ENCODE measurements around the gene BCL2L13.
A peak's percentile ranks its signal among the peaks of the same experiment; 100 is the strongest.
"Not testable (repeated sequence)": the region's sequence is repeated elsewhere in the genome, so short reads cannot be mapped to it uniquely, and the experiment has no call there.

The BCL2L13 gene

DNA sequence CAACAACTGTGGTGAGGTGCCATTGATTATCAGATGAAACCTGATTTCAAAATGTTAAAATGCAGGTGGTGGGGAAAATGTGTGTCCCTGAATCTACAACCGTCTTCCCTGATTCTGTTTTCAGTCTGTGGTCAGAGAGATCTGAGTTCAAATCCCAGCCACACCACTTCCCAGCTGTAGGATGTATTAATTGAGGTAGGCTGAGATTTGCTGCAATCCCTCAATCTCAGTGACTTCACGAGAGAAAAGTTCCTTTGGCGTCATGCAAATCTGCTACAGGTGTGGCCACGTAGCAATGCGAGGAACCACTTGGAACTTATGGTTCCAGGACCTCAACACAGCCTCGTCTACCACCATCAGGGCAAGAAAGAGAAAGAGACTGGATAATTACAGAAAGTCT is 56.2 kb downstream of the BCL2L13 start:
- DNase-seq: no peak

DNA sequence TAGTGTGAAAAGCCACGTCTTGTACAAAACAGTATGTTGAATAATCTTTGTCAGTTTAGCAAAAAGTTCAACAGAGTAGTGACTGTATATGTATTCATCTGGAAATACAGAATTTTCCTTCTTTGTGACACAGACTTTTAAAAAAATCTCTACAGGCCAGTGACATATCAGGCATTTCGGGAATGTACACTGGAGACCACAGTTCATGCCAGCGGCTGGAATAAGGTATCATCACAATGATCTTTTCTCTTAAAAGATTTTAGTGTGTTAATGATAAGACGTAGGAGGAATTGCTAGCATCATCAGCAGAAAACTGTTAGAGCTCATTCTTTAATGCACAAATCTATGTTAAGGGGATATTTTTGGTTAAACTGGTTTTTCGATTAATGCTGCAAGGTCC is 57.4 kb downstream of the BCL2L13 start:
- no peak for DNase-seq

DNA sequence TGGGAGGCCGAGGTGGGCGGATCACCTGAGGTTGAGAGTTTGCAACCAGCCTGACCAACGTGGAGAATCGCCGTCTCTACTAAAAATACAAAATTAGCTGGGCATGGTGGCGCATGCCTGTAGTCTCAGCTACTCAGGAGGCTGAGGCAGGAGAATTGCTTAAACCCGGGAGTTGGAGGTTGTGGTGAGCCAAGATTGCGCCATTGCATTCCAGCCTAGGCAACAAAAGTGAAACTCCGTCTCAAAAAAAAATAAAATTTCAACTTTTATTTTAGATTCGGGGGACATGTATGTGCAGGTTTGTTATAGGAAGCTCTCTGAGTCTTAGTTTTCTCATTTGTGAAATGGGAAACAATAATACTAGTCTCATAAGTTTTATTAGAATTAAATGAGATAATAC is 58.6 kb downstream of the BCL2L13 start:
- not testable (repeated sequence) for DNase-seq

DNA sequence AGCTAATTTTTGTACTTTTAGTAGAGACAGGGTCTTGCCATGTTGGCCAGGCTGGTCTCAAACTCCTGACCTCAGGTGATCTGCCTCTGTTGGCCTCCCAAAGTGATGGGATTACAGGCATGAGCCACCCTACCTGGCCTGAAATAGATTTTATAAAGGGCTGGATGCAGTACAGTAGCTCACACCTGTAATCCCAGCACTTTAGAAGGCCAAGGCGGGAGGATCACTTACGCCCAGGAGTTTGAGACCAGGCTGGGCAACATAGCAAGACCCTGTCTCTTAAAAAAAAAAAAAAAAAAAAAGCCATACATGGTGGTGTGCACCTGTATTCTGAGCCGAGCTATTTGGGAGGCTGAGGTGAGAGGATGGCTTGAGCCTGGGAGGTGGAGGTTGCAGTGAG is 59.7 kb downstream of the BCL2L13 start:
- DNase-seq: not testable (repeated sequence)

DNA sequence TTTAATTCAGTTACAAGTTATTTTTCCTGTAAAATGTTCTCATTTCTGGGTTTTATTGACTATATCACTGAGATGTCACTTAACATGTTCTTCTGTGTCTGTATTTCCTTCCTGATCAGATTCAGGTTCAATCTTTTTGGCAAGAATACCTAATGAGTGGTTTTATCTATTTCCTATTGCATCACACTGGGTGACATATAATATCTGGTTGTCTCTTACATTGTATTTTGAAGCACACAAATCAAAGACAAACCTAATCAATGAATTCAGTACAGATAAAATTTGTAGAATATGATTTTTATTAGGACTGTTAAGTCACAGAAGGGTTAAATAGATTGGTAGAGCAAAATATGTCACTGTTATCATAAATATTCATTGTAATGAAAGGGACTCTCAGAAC is 60.4 kb downstream of the BCL2L13 start:
- DNase-seq: no peak

DNA sequence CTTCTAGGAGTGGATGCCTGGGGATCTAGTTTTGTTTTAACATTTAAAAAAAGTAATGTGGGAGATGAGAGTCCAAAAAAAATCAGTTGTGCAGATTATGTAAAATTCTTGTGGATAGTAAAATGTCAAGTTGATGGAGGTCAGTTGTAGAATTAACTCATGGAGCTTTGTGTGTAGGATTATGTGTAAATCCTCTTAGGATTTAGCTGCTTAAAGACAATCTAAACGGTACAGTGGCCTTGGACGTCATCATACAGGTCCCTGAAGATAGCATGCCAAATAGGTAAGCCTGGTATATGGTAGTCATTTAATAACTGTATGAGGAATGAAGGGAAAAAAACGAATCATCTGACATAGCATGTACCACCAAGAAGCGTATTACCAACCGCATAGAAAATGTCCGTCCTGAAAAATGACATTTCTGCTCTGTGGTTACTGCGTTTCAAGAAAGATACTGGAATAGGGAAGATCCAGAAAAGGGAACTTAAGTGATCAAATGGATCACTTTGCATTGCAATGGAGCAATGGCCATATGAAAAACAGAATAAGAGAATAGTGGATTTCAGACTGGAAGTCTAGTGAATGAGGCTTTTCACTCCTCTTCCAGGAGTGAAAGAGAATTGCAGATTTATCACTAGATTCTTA is 61.3 kb downstream of the BCL2L13 start:
- no peak for DNase-seq

DNA sequence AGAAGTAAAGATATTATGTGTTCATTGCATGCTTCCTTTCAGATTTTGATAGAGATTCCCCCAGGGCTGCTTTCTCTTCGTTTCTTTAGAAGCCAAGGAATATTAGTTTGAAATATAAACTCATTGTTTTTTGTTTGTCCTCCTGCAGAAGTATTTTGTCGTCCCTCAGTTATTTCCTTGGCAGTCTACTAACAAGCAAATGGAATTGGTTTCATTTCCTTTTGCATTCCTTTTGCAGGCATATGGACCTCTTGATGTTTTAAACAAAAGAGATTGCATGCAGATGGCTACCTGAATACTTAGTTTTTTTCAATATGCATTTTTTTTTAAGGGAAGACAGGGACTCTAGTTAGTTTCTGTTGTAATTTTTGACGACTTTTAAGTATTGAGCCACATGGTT is 62.2 kb downstream of the BCL2L13 start:
- no peak for DNase-seq

DNA sequence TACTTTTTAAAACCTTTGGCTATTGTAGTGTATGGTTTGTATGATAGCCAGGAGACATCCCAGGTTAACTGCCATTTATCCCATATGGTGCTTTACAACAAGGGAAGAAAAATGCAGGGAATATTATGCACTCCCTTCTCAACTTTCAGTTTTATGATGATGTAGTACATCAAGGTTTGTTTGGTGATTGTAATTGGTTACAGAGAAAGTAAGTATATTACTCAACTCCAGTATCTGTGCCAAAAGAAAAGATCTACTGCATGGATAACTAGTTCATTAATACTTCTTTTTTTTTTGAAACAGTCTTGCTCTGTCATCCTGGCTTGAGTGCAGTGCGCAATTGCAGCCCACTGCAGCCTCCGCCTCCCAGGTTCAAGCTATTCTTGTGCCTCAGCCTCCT is 65.3 kb downstream of the BCL2L13 start:
- DNase-seq: no peak

DNA sequence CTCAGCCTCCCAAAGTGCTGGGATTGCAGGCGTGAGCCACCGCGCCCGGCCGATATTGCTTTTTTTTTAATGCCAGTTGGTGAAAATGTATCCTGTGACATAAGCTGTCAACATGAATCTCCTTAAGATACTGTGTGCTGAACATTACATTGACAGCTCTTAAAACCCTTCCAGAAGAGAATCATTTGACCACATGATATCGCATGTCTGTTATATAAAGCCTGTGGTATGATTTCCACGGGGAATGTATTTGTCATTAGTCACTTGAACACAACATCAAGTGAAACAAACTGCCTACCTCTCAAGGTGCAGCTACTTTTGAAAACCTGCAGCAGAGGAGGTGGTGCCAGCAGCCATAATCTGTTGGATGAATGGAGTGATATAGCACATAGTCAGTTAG is 67.0 kb downstream of the BCL2L13 start:
- no peak for DNase-seq

DNA sequence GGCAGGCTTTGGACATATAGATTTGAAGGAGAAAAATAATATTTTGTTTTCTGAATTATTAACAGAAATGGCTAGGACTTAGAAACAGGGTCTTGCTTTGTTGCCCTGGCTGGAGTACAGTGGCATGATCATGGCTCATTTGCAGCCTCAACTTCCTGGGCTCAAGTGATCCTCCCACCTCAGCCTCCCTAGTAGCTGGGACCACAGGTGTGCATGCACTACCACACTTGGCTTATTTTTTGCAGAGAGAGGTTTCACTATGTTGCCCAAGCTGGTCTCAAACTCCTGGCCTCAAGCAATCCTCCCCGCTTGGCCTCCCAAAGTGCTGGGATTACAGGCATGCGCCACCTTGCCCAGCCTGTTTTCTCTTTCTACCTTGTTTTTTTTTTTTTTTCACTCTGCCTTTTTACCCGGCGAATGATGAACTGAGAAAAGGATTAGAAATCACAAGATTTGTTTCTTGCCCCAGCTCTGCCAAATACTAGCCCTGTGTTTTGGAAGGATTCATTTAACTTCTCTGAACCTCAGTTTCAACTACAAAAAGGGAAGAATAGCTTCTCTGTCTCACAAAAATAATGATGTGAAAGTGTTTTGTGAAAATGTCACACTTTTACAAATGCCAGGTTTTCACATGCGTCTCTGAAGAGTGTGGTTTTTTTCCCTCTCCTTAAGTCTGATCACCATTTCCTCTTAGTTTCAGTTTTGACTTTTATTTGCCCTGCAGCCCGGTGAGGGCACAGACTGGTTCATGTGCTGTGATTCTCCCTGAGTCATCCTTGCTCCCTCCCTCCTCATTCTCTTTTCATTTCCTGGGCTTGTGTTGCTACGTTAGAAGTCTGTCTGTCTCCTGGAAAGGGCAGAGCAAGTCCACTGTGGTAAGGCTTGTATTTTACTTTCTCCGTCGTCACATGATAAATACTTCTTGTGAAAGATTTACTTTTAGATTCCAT is 67.7 kb downstream of the BCL2L13 start:
- peak in 38 of 58 donors; percentile 3 to 66 (median 17) for DNase-seq

DNA sequence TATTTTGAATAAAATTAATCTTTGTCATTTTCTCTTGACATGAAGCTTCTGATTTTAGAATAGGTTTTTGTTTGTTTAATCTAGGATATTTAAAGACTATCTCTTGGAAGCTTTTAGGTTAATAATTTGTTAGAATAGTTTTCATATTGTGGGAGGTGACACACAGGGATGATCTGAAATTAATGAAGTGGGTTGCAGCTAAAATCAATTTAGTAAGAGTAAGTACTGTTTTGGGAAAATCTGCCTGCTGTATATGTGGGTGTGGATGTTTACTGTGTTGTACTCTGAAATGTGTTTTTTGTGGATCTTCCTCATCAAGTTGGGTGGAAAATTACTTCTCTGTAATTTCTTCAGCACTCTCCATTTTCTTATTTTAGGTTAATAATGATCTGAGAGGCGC is 68.4 kb downstream of the BCL2L13 start:
- DNase-seq: no peak

DNA sequence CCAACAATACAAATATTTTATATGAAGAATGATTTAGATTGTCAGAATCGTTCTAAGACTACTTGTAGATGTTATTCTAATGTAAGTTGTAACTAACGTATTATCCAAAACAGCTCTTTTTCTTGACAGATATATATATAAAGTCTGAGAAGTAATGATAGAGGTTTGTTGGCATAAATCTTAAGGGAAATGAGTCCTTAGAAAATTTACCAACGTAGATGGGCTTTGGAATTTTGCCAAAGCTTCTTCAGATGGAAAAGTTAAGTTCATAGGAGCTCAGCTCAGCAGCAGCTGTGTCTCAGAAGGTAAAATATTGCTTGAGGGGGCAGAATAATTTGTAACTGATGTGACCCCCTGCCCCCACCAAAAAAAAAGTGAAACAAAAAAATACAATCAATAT is 69.0 kb downstream of the BCL2L13 start:
- DNase-seq: no peak

DNA sequence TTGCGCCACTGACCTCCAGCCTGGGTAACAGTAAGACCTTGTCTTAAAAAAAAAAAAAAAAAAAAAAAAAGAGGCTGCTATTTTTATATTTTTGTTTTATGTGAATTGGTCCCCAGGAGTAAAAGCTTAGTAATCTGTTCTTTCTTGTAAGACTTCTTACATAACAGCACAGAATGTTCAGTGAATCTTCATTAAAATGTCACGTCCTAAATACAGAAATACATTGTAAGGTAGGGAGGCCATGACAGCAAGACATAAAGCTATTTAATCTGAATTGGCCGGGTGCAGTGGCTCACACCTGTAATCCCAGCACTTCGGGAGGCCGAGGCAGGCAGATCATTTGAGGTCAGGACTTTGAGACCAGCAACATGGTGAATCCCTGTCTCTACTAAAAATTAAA is 71.5 kb downstream of the BCL2L13 start:
- no peak for DNase-seq

DNA sequence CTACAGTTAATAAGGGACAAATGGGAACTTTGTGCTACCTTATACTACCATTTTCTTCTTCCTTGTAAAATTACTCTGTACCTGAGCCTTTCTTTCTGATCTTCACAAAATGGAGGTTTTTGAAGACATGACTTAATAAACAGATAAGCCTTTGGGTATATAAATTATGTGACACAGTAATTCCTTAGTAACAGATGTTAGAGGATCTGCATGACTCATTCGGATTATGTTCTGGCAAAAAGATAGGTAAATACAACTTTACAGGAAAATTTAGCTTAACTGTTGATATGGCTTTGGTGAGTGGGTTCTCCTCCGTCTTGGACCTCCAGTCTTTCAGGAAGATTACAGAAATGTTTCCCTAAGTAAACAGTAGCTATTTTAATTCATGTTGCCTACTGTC is 73.9 kb downstream of the BCL2L13 start:
- no peak for DNase-seq

DNA sequence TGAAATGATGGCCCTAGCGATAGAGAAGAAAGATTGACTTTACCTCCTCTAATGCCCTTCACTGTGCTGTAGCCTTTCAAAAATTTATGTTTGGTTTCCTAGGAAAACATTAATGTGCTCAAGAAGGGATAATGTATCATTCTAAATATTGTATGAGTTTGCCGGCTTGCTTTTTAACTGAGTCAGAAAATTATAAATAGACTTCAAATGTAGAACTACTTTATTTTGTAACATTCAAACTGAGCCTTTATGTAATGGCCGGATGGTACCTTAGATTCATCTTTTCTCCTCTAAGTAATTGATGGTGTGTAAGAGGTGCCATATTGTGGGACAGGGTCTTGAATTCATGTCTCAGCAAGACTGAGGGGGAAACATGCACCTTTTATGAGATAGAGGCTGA is 78.0 kb downstream of the BCL2L13 start:
- no peak for DNase-seq

DNA sequence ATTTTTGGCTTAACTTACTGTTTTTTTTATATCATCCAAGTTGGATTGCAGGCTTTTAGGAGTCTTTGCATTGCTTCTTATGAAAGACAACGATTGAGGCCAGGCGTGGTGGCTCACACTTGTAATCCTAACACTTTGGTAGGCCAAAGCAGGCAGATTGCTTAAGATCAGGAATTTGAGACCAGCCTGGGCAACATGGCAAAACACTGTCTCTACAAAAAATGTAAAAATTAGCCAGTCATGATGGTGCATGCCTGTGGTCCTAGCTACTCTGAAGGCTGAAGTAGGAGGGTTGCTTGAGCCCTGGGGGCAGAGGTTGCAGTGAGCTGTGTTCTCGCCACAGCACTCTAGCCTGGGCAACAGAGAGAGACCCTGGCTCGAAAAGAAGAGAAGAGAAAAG is 79.2 kb downstream of the BCL2L13 start:
- DNase-seq: no peak

DNA sequence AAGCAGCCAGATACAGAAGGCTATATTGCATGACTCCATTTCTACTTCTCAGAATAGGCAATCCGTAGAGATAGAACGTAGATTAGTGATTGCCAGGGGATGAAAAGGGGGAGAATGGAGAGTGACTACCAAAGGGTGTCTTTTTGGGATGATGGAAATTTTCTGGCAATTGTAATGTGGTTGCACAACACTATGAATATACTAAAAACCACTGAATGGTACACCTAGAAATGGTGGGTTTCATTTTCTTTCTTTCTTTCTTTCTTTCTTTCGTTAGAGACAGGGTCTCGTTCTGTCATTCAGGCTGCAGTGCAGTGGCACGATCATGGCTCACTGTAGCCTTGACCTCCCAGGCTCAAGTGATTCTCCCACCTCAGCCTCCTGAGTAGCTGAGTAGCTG is 81.4 kb downstream of the BCL2L13 start:
- no peak for DNase-seq

DNA sequence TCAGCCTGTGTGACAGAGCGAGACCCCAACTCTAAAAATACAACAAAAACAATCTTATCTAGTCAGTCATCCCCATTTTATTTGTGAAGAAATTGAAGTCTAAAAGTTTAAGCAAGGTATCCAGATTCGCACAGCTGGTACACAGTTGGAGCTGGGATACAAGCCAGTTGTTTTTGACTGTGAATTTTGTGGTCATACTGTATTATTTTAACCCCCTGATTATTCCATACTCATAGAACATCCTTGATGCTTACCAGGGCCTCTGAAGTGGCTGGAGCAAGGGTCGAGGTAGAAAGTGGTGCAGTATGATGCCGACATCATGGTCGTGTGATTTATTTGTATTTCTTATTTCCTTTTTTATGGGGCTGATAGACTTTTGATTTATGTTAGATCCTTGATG is 85.7 kb downstream of the BCL2L13 start:
- DNase-seq: no peak

DNA sequence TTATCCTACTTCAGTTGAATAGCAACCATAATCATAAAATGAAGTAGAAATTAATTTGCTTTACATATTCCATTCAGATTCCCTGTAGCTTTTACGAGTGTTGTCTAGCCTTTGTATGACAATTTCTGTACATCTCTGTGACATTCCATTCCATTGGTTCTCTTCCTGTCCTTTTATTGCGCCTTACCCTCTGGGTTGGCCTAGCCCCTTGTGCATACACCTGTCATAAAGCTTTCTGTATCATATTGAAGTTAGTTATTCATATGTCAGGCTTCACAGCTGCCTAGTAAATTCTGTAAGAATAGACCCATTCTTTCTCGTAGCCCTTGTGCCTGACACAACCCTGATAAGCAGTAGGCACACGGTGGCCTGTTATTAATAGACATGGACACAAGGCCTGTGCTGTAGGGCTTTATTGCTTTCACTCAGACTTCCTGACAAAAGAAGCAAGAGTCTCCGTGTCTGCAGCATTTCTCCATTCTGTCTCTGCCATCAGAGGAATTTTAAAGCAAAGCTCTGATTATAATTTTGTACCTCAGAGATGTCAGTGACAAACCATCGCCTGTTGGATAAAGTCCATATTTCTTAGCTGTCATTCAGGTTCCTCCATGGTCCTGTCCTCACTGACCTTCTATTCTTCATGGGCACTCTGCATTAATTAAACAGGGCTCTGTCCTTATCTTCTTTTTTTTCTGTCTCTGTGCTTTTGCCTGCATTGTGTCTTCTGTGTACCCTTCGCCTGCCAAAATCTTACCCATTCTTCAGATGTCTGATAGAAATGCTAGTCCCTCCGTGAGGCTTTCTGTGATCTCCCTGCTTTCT is 86.3 kb downstream of the BCL2L13 start:
- peak in 2 of 58 donors; percentile 22 to 44 for DNase-seq

DNA sequence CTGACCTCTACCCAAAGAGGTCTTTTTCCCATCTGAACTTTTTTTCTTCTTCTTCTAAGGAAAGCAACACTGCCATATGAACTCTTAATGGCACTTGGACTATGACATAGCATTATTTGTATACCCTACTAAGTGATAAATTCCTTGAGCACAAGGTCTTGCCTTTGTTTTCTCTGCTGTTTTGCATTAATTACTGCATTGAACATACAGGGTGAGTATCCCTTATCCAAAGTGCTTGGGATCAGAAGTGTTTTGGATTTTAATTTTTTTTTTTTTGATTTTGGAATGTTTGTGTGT is 86.9 kb downstream of the BCL2L13 start:
- DNase-seq: no peak

DNA sequence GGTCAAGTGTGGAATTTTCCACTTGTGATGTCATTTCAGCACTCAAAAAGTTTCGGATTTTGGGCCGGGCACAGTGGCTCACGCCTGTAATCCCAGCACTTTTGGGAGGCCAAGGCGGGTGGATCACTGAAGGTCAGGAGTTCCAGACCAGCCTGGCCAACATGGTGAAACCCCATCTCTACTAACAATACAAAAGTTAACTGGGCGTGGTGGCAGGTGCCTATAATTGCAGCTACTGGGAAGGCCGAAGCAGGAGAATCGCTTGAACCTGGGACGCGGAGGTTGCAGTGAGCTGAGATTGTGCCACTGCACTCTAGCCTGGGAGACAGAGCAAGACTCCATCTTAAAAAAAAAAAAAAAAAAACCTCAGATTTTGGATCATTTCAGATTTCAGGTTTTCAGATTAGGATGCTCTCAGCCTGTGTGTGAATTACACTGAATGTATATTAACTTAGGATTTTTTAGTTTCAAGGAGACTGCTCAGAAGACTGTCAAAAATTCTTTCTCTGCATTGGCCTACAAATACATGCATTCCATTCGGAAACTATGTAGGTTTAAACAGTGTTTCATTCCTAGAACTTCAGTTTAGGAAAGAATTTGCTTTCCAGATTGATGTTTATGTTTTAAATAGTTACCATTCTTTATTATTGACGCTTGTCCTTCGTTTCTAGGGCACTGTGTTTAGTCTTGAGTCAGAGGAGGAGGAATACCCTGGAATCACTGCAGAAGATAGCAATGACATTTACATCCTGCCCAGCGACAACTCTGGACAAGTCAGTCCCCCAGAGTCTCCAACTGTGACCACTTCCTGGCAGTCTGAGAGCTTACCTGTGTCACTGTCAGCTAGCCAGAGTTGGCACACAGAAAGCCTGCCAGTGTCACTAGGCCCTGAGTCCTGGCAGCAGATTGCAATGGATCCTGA is 87.7 kb downstream of the BCL2L13 start:
- DNase-seq: no peak

Measured in anterior cingulate cortex (tissue), 58 donors.